SK-N-SH (cell line): ENCODE measurements around the gene KCNN2. TPM values are rescaled to one million over a fixed set of nuclear protein-coding genes. Genes with fewer than 3 reads are reported as not detected.
A peak's percentile ranks its signal among the peaks of the same experiment; 100 is the strongest.

Source experiments
- CTCF ChIA-PET: fragments of 300-600, 350-600 bp; formaldehyde crosslinking; extraction: SDS; loops from one replicate; lab custom pipeline; 2021; lab: Yijun Ruan, JAX
- POLR2A ChIA-PET: fragments of 350-600 bp; sonication (Branson Sonifier 250); formaldehyde crosslinking; extraction: SDS; loops from one replicate; lab custom pipeline; 2020; ENCODE audit warnings: antibody characterized with exemption, inconsistent platforms; lab: Yijun Ruan, JAX
- DNase-seq: peaks from one replicate; pipeline ENCODE4 v3.0.0; 2012
- H2AFZ ChIP-seq: fragments of 200-600 bp; sonication (generic); 2 replicates; pipeline ENCODE4 v1.8.1; 2016; ENCODE audit warnings: antibody characterized with exemption, mild to moderate bottlenecking, low read depth
- H3F3A ChIP-seq: fragments of 200-600 bp; sonication (generic); replicated peaks from 2 replicates; pipeline ENCODE3; 2016; ENCODE audit warnings: antibody characterized with exemption, mild to moderate bottlenecking; ENCODE audit not compliant: insufficient read depth
- H3K27ac ChIP-seq, 2 experiments: fragments of 200-500 bp in 1 of 2; fragments of 200-600 bp in 1 of 2; sonication (Bioruptor generic) in 1 of 2; sonication (generic), shearing (Covaris generic) in 1 of 2; 2 replicates each; pipeline versions ENCODE4 v1.5.1 to v1.6.1; 2014 to 2016; ENCODE audit warnings: low read depth in 2 of 2, inconsistent platforms in 1 of 2, low read length in 1 of 2, mild to moderate bottlenecking in 1 of 2, mixed read lengths in 1 of 2
- H3K27me3 ChIP-seq: fragments of 200-600 bp; sonication (generic), shearing (Covaris generic); 2 replicates; pipeline ENCODE4 v1.6.1; 2016; ENCODE audit warnings: mixed run types; ENCODE audit not compliant: insufficient read depth
- H3K36me3 ChIP-seq, 2 experiments: fragments of 200-500 bp in 1 of 2; fragments of 200-600 bp in 1 of 2; sonication (Bioruptor generic) in 1 of 2; sonication (generic) in 1 of 2; replicated peaks in 1 of 2; 2 replicates each; pipeline versions ENCODE3 to v1.5.1; 2014 to 2016; ENCODE audit warnings: low read length in 1 of 2, mild to moderate bottlenecking in 1 of 2; ENCODE audit not compliant: insufficient read depth in 2 of 2, control insufficient read depth in 1 of 2
- H3K4me1 ChIP-seq, 2 experiments: fragments of 200-500 bp in 1 of 2; fragments of 200-600 bp in 1 of 2; sonication (Bioruptor generic) in 1 of 2; sonication (generic), shearing (Covaris generic) in 1 of 2; 2 replicates each; pipeline versions ENCODE4 v1.5.1 to v1.6.1; 2014 to 2016; ENCODE audit warnings: low read depth in 1 of 2, low read length in 1 of 2, mixed run types in 1 of 2; ENCODE audit not compliant: insufficient read depth in 2 of 2, control insufficient read depth in 1 of 2
- H3K4me2 ChIP-seq: fragments of 200-600 bp; sonication (generic), shearing (Covaris generic); 2 replicates; pipeline ENCODE4 v1.6.1; 2017; ENCODE audit warnings: mixed run types
- H3K4me3 ChIP-seq, 2 experiments: fragments of 200-500 bp in 1 of 2; fragments of 200-600 bp in 1 of 2; sonication (Bioruptor generic) in 1 of 2; sonication (generic), shearing (Covaris generic) in 1 of 2; 2 replicates each; pipeline versions ENCODE4 v1.5.1 to v1.8.1; 2014 to 2016; ENCODE audit warnings: low read depth in 2 of 2, inconsistent platforms in 1 of 2, low read length in 1 of 2, mild to moderate bottlenecking in 1 of 2, mixed read lengths in 1 of 2, moderate library complexity in 1 of 2
- H3K79me2 ChIP-seq: fragments of 200-600 bp; sonication (generic); 2 replicates; pipeline ENCODE4 v1.8.1; 2017; ENCODE audit warnings: mild to moderate bottlenecking; ENCODE audit not compliant: insufficient read depth
- H3K9ac ChIP-seq: fragments of 200-600 bp; sonication (generic); 2 replicates; pipeline ENCODE4 v1.6.1; 2017; ENCODE audit warnings: mixed run types
- H3K9me2 ChIP-seq: fragments of 200-600 bp; sonication (generic); 2 replicates; pipeline ENCODE4 v1.6.1; 2017; ENCODE audit warnings: mixed run types
- H3K9me3 ChIP-seq: fragments of 200-600 bp; sonication (generic); 2 replicates; pipeline ENCODE4 v1.6.1; 2017; ENCODE audit warnings: mixed run types, mild to moderate bottlenecking, moderate library complexity
- H4K20me1 ChIP-seq: fragments of 200-600 bp; sonication (generic); 2 replicates; pipeline ENCODE4 v1.6.1; 2017; ENCODE audit warnings: mild to moderate bottlenecking, mixed run types; ENCODE audit not compliant: insufficient read depth
- CHD2 ChIP-seq: fragments of 150-350 bp; IDR thresholded peaks from 2 replicates; pipeline ENCODE4 v1.6.1; 2018; ENCODE audit warnings: low read length; ENCODE audit not compliant: partially characterized antibody
- ELF1 ChIP-seq: IDR thresholded peaks from 2 replicates; pipeline ENCODE4 v1.4.0; 2012
- EZH2phosphoT487 ChIP-seq: fragments of 200-600 bp; sonication (generic); IDR thresholded peaks from 2 replicates; pipeline ENCODE4 v1.6.1; 2017; ENCODE audit warnings: low read depth, mixed run types, mild to moderate bottlenecking, antibody characterized with exemption, moderate library complexity, borderline replicate concordance
- FOSL2 ChIP-seq: IDR thresholded peaks from 2 replicates; pipeline ENCODE4 v1.4.0; 2012; ENCODE audit warnings: low read depth, mild to moderate bottlenecking, moderate library complexity, borderline replicate concordance
- GABPA ChIP-seq: IDR thresholded peaks from 2 replicates; pipeline ENCODE4 v1.4.0; 2012; ENCODE audit warnings: low read depth, mild to moderate bottlenecking
- JUND ChIP-seq: IDR thresholded peaks from 2 replicates; pipeline ENCODE4 v1.4.0; 2012
- MXI1 ChIP-seq: IDR thresholded peaks from 2 replicates; pipeline ENCODE4 v1.6.1; 2012; ENCODE audit warnings: mild to moderate bottlenecking, low read depth, low read length, improper control_type of control experiment
- NRF1 ChIP-seq: IDR thresholded peaks from 2 replicates; pipeline ENCODE4 v1.6.1; 2012; ENCODE audit warnings: low read depth, mild to moderate bottlenecking, low read length
- POLR2AphosphoS5 ChIP-seq: IDR thresholded peaks from 2 replicates; pipeline ENCODE4 v1.6.1; 2012; ENCODE audit warnings: low read depth, low read length
- RCOR1 ChIP-seq: fragments of 150-350 bp; IDR thresholded peaks from 2 replicates; pipeline ENCODE4 v1.6.1; 2017; ENCODE audit warnings: antibody characterized with exemption, low read length
- RFX5 ChIP-seq: IDR thresholded peaks from 2 replicates; pipeline ENCODE4 v1.6.1; 2012; ENCODE audit warnings: mild to moderate bottlenecking, improper control_type of control experiment, low read length
- RXRA ChIP-seq: IDR thresholded peaks from 2 replicates; pipeline ENCODE4 v1.4.0; 2012; ENCODE audit warnings: low read depth, mild to moderate bottlenecking, borderline replicate concordance
- YY1 ChIP-seq: IDR thresholded peaks from 2 replicates; pipeline ENCODE4 v1.4.0; 2012; ENCODE audit warnings: low read depth, mild to moderate bottlenecking
- WGBS: methylation state at CpG from one replicate; pipeline ENCODE4 v1.1.6; 2017; ENCODE audit warnings: low lambda C conversion rate; 5-methylcytosine and 5-hydroxymethylcytosine counted together
- polyA plus RNA-seq, 3 experiments: library from polyadenylated mRNA; depleted of rRNA; stranded (reverse); fragments of >200 nt; gene quantifications; 2 replicates each; pipeline ENCODE4 v1.2.3, GENCODE V29; 2012
- TF ChIP-seq, protein P1 (sequence below): IDR thresholded peaks from 2 replicates; pipeline ENCODE4 v1.6.1; 2012; ENCODE audit warnings: mild to moderate bottlenecking, low read depth, low read length, moderate library complexity
- TF ChIP-seq, protein P2 (sequence below): fragments of 150-350 bp; IDR thresholded peaks from 2 replicates; pipeline ENCODE4 v1.6.1; 2016; ENCODE audit warnings: mild to moderate bottlenecking, low read depth, low read length
- TF ChIP-seq, protein P3 (sequence below): fragments of 150-350 bp; IDR thresholded peaks from 2 replicates; pipeline ENCODE4 v1.6.1; 2017; ENCODE audit warnings: antibody characterized with exemption, low read length, low read depth, borderline replicate concordance
- TF ChIP-seq, protein P4 (sequence below): IDR thresholded peaks from 2 replicates; pipeline ENCODE4 v1.4.0; 2012; ENCODE audit warnings: low read depth, borderline replicate concordance

The KCNN2 gene
- polyA plus RNA-seq (2012; rRNA removed), result not detected in 2 replicates
- 0.01 TPM in 1 of 2 replicates, not detected in the other for polyA plus RNA-seq (2012; cell fraction: cytosol; rRNA removed)
- not detected in 2 replicates for polyA plus RNA-seq (2012; cell fraction: nucleus; rRNA removed)

DNA sequence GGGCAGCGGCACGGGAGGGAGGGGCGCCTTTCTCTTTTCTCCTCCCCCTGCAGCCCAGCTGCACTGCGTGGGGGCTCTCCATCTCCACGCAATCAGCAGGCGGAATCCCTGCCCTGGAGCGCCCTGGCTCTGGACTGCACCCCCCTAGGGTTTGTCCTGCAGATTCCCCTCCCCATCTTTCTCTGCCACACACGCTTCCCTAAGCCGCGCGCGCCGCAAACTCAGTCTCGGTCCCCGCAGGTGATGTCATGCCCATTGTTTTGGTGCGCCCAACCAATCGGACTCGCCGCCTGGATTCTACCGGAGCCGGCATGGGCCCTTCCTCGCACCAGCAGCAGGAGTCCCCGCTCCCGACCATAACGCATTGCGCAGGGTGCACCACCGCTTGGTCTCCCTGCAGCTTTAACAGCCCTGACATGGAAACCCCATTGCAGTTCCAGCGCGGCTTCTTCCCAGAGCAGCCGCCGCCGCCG lies at the start of gene KCNN2:
TSS of gene KCNN2 (plus strand) at position 347 of the 473 bp plus-strand sequence. CDS start at position 417, 70 bp downstream.
- Histone ChIP-seq H3K4me1 (no peaks in the 10 kb centered on the region), H2AFZ (no peak within 1 kb of the TSS), H3K9me2 (no peaks in the 10 kb centered on the region), H3K27me3 (peaks cover 44% of the 10 kb centered on the region), H3K4me3 (peak within 1 kb of the TSS in 1 of 2 experiments; percentile 28; a peak in 2 of 4 replicates), H3K9me3 (no peaks in the 10 kb centered on the region), H3F3A (no peaks in the 10 kb centered on the region), H3K27ac (no peak within 1 kb of the TSS), H4K20me1 (no peaks in the 10 kb centered on the region), H3K4me2 (peak within 1 kb of the TSS; percentile 50; the same call in 1 of the 2 replicates), H3K36me3 (no peaks in the 10 kb centered on the region), H3K9ac (no peak within 1 kb of the TSS), H3K79me2 (no peaks in the 10 kb centered on the region)
- ChIA-PET CTCF (no interaction called here), POLR2A (no interaction called here)
- no peak for TF ChIP-seq NRF1
- no peak for TF ChIP-seq POLR2AphosphoS5
- peak; percentile 68 for DNase-seq
- WGBS, result 4% methylated on average over 24 of the region's 33 CpGs

DNA sequence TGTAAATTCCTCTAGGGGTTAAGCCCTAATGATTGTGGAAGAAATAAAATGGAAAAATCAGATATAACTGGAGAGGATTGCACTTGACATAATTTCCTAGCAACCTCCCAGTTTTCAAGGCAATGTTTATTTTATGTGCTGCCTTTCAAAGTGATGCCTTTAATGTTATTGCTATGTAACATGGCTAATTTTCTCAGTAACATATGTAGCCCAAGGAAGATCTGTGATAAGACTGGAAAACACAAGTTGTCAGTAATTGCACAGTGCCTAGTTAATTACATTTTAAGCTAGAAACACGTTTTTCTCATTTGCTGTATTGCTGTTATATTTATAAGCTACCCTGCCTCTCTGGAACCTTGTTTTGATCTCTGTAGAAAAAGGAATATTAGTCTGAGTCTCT lies 49.2 kb upstream of the KCNN2 start:
- CTCF ChIA-PET, result interaction anchor here (0.6 kb wide), 1 partner anchor 43 kb away, joined by 3 read pairs; no protein-coding TSS in a partner anchor
- Histone ChIP-seq H3K27me3 (no peaks in the 10 kb centered on the region), H3K4me3 (no peak overlapping the region), H3K9me3 (no peaks in the 10 kb centered on the region), H4K20me1 (no peaks in the 10 kb centered on the region), H3K9ac (no peak overlapping the region), H3K9me2 (no peaks in the 10 kb centered on the region), H3K4me1 (no peaks in the 10 kb centered on the region), H2AFZ (no peak overlapping the region), H3K4me2 (no peak overlapping the region), H3K36me3 (no peaks in the 10 kb centered on the region), H3K27ac (no peak overlapping the region), H3K79me2 (no peaks in the 10 kb centered on the region), H3F3A (no peaks in the 10 kb centered on the region)
- DNase-seq, result no peak
- WGBS, result 0% methylated on average over 1 of the region's 1 CpG
- POLR2A ChIA-PET, result no interaction called here
- TF ChIP-seq, protein P1, sequence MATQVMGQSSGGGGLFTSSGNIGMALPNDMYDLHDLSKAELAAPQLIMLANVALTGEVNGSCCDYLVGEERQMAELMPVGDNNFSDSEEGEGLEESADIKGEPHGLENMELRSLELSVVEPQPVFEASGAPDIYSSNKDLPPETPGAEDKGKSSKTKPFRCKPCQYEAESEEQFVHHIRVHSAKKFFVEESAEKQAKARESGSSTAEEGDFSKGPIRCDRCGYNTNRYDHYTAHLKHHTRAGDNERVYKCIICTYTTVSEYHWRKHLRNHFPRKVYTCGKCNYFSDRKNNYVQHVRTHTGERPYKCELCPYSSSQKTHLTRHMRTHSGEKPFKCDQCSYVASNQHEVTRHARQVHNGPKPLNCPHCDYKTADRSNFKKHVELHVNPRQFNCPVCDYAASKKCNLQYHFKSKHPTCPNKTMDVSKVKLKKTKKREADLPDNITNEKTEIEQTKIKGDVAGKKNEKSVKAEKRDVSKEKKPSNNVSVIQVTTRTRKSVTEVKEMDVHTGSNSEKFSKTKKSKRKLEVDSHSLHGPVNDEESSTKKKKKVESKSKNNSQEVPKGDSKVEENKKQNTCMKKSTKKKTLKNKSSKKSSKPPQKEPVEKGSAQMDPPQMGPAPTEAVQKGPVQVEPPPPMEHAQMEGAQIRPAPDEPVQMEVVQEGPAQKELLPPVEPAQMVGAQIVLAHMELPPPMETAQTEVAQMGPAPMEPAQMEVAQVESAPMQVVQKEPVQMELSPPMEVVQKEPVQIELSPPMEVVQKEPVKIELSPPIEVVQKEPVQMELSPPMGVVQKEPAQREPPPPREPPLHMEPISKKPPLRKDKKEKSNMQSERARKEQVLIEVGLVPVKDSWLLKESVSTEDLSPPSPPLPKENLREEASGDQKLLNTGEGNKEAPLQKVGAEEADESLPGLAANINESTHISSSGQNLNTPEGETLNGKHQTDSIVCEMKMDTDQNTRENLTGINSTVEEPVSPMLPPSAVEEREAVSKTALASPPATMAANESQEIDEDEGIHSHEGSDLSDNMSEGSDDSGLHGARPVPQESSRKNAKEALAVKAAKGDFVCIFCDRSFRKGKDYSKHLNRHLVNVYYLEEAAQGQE, result no peak
- TF ChIP-seq RFX5 (no peak), ELF1 (no peak), GABPA (no peak), EZH2phosphoT487 (no peak), RXRA (no peak), CHD2 (no peak), RCOR1 (no peak), JUND (no peak), NRF1 (no peak), FOSL2 (no peak), YY1 (no peak), MXI1 (no peak)
- TF ChIP-seq, protein P2, sequence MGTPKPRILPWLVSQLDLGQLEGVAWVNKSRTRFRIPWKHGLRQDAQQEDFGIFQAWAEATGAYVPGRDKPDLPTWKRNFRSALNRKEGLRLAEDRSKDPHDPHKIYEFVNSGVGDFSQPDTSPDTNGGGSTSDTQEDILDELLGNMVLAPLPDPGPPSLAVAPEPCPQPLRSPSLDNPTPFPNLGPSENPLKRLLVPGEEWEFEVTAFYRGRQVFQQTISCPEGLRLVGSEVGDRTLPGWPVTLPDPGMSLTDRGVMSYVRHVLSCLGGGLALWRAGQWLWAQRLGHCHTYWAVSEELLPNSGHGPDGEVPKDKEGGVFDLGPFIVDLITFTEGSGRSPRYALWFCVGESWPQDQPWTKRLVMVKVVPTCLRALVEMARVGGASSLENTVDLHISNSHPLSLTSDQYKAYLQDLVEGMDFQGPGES, result no peak
- TF ChIP-seq, protein P3, sequence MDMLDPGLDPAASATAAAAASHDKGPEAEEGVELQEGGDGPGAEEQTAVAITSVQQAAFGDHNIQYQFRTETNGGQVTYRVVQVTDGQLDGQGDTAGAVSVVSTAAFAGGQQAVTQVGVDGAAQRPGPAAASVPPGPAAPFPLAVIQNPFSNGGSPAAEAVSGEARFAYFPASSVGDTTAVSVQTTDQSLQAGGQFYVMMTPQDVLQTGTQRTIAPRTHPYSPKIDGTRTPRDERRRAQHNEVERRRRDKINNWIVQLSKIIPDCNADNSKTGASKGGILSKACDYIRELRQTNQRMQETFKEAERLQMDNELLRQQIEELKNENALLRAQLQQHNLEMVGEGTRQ, result no peak
- TF ChIP-seq, protein P4, sequence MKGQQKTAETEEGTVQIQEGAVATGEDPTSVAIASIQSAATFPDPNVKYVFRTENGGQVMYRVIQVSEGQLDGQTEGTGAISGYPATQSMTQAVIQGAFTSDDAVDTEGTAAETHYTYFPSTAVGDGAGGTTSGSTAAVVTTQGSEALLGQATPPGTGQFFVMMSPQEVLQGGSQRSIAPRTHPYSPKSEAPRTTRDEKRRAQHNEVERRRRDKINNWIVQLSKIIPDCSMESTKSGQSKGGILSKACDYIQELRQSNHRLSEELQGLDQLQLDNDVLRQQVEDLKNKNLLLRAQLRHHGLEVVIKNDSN, result no peak
